IMR-90 (cell line): ENCODE measurements around the gene CNOT3. TPM values are rescaled to one million over a fixed set of nuclear protein-coding genes. Genes with fewer than 3 reads are reported as not detected.

Source experiments
- ATAC-seq: fragments of 200-7000 bp; cut with Tn5 transposase; 2 replicates; pipeline ENCODE4 v1.9.1; 2020; ENCODE audit warnings: low read depth, mild to moderate bottlenecking, moderate library complexity
- BruUV-seq: library from RNA; stranded (reverse); fragments of 400-500 nt; replicated peaks from 2 replicates; lab custom pipeline; 2021; lab: Mats Ljungman, UMichigan
- CTCF ChIA-PET: fragments of 300-600 bp; formaldehyde crosslinking; extraction: SDS; loops from one replicate; lab custom pipeline; 2021; ENCODE audit warnings: antibody characterized with exemption; lab: Yijun Ruan, JAX
- POLR2A ChIA-PET: fragments of 300-600 bp; sonication (Branson Sonifier 250); formaldehyde crosslinking; loops from one replicate; lab custom pipeline; 2022; ENCODE audit warnings: antibody characterized with exemption; ENCODE audit not compliant: unreplicated experiment; lab: Charles Lee
- DNase-seq: peaks from one replicate; pipeline ENCODE4 v3.0.0; 2013
- H2AFZ ChIP-seq: replicated peaks from 2 replicates; pipeline ENCODE3; 2013; ENCODE audit warnings: low read length, mild to moderate bottlenecking; ENCODE audit not compliant: poor library complexity
- H2AK5ac ChIP-seq: 2 replicates; pipeline ENCODE4 v1.6.1; 2013; ENCODE audit warnings: low read depth, low read length, inconsistent platforms
- H2AK9ac ChIP-seq: replicated peaks from 2 replicates; pipeline ENCODE3; 2013; ENCODE audit warnings: mild to moderate bottlenecking, low read depth, low read length, moderate library complexity; ENCODE audit not compliant: poor library complexity
- H2BK120ac ChIP-seq: 2 replicates; pipeline ENCODE4 v1.6.1; 2013; ENCODE audit warnings: low read depth, low read length, inconsistent platforms
- H2BK15ac ChIP-seq: 3 replicates; pipeline ENCODE4 v1.6.1; 2013; ENCODE audit warnings: low read depth, low read length, inconsistent platforms
- H2BK20ac ChIP-seq: 2 replicates; pipeline ENCODE4 v1.6.1; 2013; ENCODE audit warnings: low read depth, mild to moderate bottlenecking, inconsistent platforms, low read length, moderate library complexity
- H2BK5ac ChIP-seq: 2 replicates; pipeline ENCODE4 v1.6.1; 2013; ENCODE audit warnings: mild to moderate bottlenecking, low read depth, low read length, inconsistent platforms; ENCODE audit not compliant: poor library complexity, severe bottlenecking
- H3K14ac ChIP-seq: replicated peaks from 2 replicates; pipeline ENCODE4 v1.6.1; 2013; ENCODE audit warnings: low read depth, low read length, inconsistent platforms
- H3K18ac ChIP-seq: 2 replicates; pipeline ENCODE4 v1.6.1; 2013; ENCODE audit warnings: low read depth, low read length, control low read depth
- H3K23ac ChIP-seq: 2 replicates; pipeline ENCODE4 v1.6.1; 2013; ENCODE audit warnings: low read depth, low read length, inconsistent platforms
- H3K27ac ChIP-seq: 2 replicates; pipeline ENCODE4 v1.5.1; 2013; ENCODE audit warnings: mild to moderate bottlenecking, control low read depth, low read length; ENCODE audit not compliant: insufficient read depth
- H3K27me3 ChIP-seq: 2 replicates; pipeline ENCODE4 v1.6.1; 2013; ENCODE audit warnings: low read length; ENCODE audit not compliant: control insufficient read depth, insufficient read depth
- H3K36me3 ChIP-seq: 2 replicates; pipeline ENCODE4 v1.6.1; 2013; ENCODE audit warnings: low read length, mixed read lengths; ENCODE audit not compliant: control insufficient read depth, insufficient read depth
- H3K4ac ChIP-seq: 2 replicates; pipeline ENCODE4 v1.6.1; 2013; ENCODE audit warnings: low read depth, low read length, inconsistent platforms
- H3K4me1 ChIP-seq: 2 replicates; pipeline ENCODE4 v1.6.1; 2013; ENCODE audit warnings: low read length, mixed read lengths; ENCODE audit not compliant: control insufficient read depth, insufficient read depth
- H3K4me2 ChIP-seq: 2 replicates; pipeline ENCODE4 v1.6.1; 2013; ENCODE audit warnings: low read depth, mild to moderate bottlenecking, control low read depth, low read length, moderate library complexity
- H3K4me3 ChIP-seq: 2 replicates; pipeline ENCODE4 v1.5.1; 2013; ENCODE audit warnings: low read depth, mild to moderate bottlenecking, control low read depth, low read length, moderate library complexity; ENCODE audit not compliant: insufficient read depth
- H3K56ac ChIP-seq: 2 replicates; pipeline ENCODE4 v1.6.1; 2013; ENCODE audit warnings: low read length, inconsistent platforms; ENCODE audit not compliant: insufficient read depth; ENCODE audit errors: extremely low read depth
- H3K79me1 ChIP-seq, 2 experiments: 2 replicates each; pipeline ENCODE4 v1.6.1; 2013; ENCODE audit warnings: low read length in 2 of 2, inconsistent platforms in 1 of 2, low read depth in 1 of 2
- H3K9ac ChIP-seq: 2 replicates; pipeline ENCODE4 v1.6.1; 2013; ENCODE audit warnings: low read depth, low read length, control low read depth
- H3K9me1 ChIP-seq: 2 replicates; pipeline ENCODE4 v1.6.1; 2013; ENCODE audit warnings: low read length, inconsistent platforms; ENCODE audit not compliant: insufficient read depth
- H3K9me3 ChIP-seq: 2 replicates; pipeline ENCODE4 v1.6.1; 2013; ENCODE audit warnings: low read length; ENCODE audit not compliant: control insufficient read depth, insufficient read depth
- H4K20me1 ChIP-seq: 2 replicates; pipeline ENCODE4 v1.6.1; 2013; ENCODE audit warnings: low read length, inconsistent platforms; ENCODE audit not compliant: insufficient read depth
- H4K5ac ChIP-seq: 2 replicates; pipeline ENCODE4 v1.6.1; 2013; ENCODE audit warnings: mild to moderate bottlenecking, low read depth, low read length, control low read depth
- H4K8ac ChIP-seq, 2 experiments: 2 replicates each; pipeline ENCODE4 v1.6.1; 2013; ENCODE audit warnings: low read depth in 2 of 2, low read length in 2 of 2, control low read depth in 1 of 2, inconsistent platforms in 1 of 2
- H4K91ac ChIP-seq: 2 replicates; pipeline ENCODE4 v1.6.1; 2013; ENCODE audit warnings: low read depth, low read length, inconsistent platforms; ENCODE audit not compliant: insufficient read depth
- CEBPB ChIP-seq: IDR thresholded peaks from 2 replicates; pipeline ENCODE4 v1.6.1; 2012; ENCODE audit warnings: low read depth, low read length, improper control_type of control experiment
- CHD1 ChIP-seq: IDR thresholded peaks from 2 replicates; pipeline ENCODE4 v1.6.1; 2012; ENCODE audit warnings: low read depth, low read length, improper control_type of control experiment
- CTCF ChIP-seq: conservative IDR thresholded peaks from 2 replicates; pipeline ENCODE4 v1.5.1; 2012; ENCODE audit warnings: mild to moderate bottlenecking, low read depth, low read length, improper control_type of control experiment
- ELK1 ChIP-seq: fragments of 150-350 bp; IDR thresholded peaks from 2 replicates; pipeline ENCODE4 v1.6.1; 2016; ENCODE audit warnings: low read depth, mild to moderate bottlenecking, low read length, moderate library complexity, borderline replicate concordance
- FOS ChIP-seq: fragments of 150-350 bp; IDR thresholded peaks from 2 replicates; pipeline ENCODE4 v1.6.1; 2016; ENCODE audit warnings: low read depth, low read length
- MXI1 ChIP-seq: IDR thresholded peaks from 2 replicates; pipeline ENCODE4 v1.6.1; 2012; ENCODE audit warnings: low read depth, mild to moderate bottlenecking, low read length, moderate library complexity, borderline replicate concordance
- NFE2L2 ChIP-seq: fragments of 150-350 bp; IDR thresholded peaks from 2 replicates; pipeline ENCODE4 v1.6.1; 2016; ENCODE audit warnings: low read depth, mild to moderate bottlenecking, low read length
- POLR2A ChIP-seq: IDR thresholded peaks from 2 replicates; pipeline ENCODE4 v1.6.1; 2012; ENCODE audit warnings: mild to moderate bottlenecking, low read depth, low read length
- RCOR1 ChIP-seq: IDR thresholded peaks from 2 replicates; pipeline ENCODE4 v1.6.1; 2012; ENCODE audit warnings: mild to moderate bottlenecking, low read length, improper control_type of control experiment; ENCODE audit not compliant: insufficient replicate concordance
- RFX5 ChIP-seq: IDR thresholded peaks from 2 replicates; pipeline ENCODE4 v1.8.0; 2012; ENCODE audit warnings: low read depth, mild to moderate bottlenecking, low read length, moderate library complexity
- SMC3 ChIP-seq: fragments of 150-350 bp; IDR thresholded peaks from 2 replicates; pipeline ENCODE4 v1.6.1; 2016; ENCODE audit warnings: low read depth, mild to moderate bottlenecking, antibody characterized with exemption, low read length, moderate library complexity
- USF2 ChIP-seq: fragments of 150-350 bp; IDR thresholded peaks from 2 replicates; pipeline ENCODE4 v1.6.1; 2017; ENCODE audit warnings: mild to moderate bottlenecking, antibody characterized with exemption, low read length, low read depth
- WGBS, 2 experiments: methylation state at CpG; one replicate each; pipeline versions ENCODE4 v1.1.5 to v1.1.7; 2013; ENCODE audit warnings: missing lambda C conversion rate in 2 of 2; ENCODE audit not compliant: insufficient read length in 1 of 2; ENCODE audit errors: extremely low coverage in 2 of 2; 5-methylcytosine and 5-hydroxymethylcytosine counted together
- dilution Hi-C: fragments of 300-500 bp; cut with HindIII; formaldehyde crosslinking; loops from one replicate; pipeline ENCODE4 v1.14.3; 2018; ENCODE audit warnings: low sequenced_read_pairs; ENCODE audit not compliant: unreplicated experiment
- in situ Hi-C: fragments of 300-500 bp; cut with MboI; formaldehyde crosslinking; loops from 3 replicates; pipeline ENCODE4 v1.14.3; 2019; ENCODE audit warnings: low sequenced_read_pairs, inconsistent platforms, mixed read lengths
- intact Hi-C: fragments of 100-400 bp; cut with micrococcal nuclease; formaldehyde crosslinking; loops from 2 replicates; pipeline ENCODE4 v1.10.0; 2022
- polyA plus RNA-seq, 3 experiments: library from polyadenylated mRNA; depleted of rRNA; stranded (reverse); fragments of >200 nt; gene quantifications; 2 replicates each; pipeline ENCODE4 v1.2.3, GENCODE V29; 2012; ENCODE audit warnings: low replicate concordance in 1 of 3
- total RNA-seq: library from RNA; depleted of rRNA; stranded (reverse); fragments of >200 nt; gene quantifications from 2 replicates; pipeline ENCODE4 v1.2.3, GENCODE V29; 2012

CNOT3 gene
- total and polyA plus RNA-seq, 2 of the 4 experiments (the other 2 are of a cell fraction): 5.4 to 26.7 TPM

- H3K27me3 ChIP-seq: no peaks in the 10 kb centered on the region
- H3K27ac ChIP-seq: no peak overlapping the region
- BruUV-seq: no TSS peak
- H3K9me1 ChIP-seq: no peaks in the 10 kb centered on the region
- no peak overlapping the region for H3K18ac ChIP-seq
- H3K36me3 ChIP-seq: peaks cover 17% of the 10 kb centered on the region
- no peak overlapping the region for H2AK9ac ChIP-seq
- H3K4me1 ChIP-seq: no peaks in the 10 kb centered on the region
- ATAC-seq (no peak), DNase-seq (no peak)
- 61% methylated on average over 3 of the region's 25 CpGs; no CpG with 5 or more reads in 1 of the 2 experiments for WGBS, 2 experiments
- CTCF ChIA-PET: no interaction called here
- TF ChIP-seq FOS (no peak), SMC3 (no peak), CHD1 (no peak), CTCF (no peak), MXI1 (no peak), ELK1 (no peak), RFX5 (no peak), USF2 (no peak), CEBPB (no peak), RCOR1 (no peak), POLR2A (no peak), NFE2L2 (no peak)
- peaks cover 0 to 4% of the 10 kb centered on the region in 2 experiments; a peak in 1 of 4 replicates for H3K79me1 ChIP-seq
- no peak overlapping the region for H3K56ac ChIP-seq
- no peak overlapping the region for H3K9ac ChIP-seq
- dilution Hi-C loops (no loop called here), intact Hi-C loops (no loop called here), in situ Hi-C loops (no loop called here)
- no peak overlapping the region for H4K91ac ChIP-seq
- H3K4ac ChIP-seq: no peak overlapping the region
- H2AFZ ChIP-seq: no peak overlapping the region
- no peaks in the 10 kb centered on the region for H3K9me3 ChIP-seq
- no peak overlapping the region for H2AK5ac ChIP-seq
- peaks cover 2% of the 10 kb centered on the region; the same call in 1 of the 2 replicates for H4K20me1 ChIP-seq
- no peak overlapping the region for H2BK5ac ChIP-seq
- no peak overlapping the region for H3K23ac ChIP-seq
- H4K5ac ChIP-seq: no peak overlapping the region
- no peak overlapping the region for H4K8ac ChIP-seq
- no peak overlapping the region for H2BK120ac ChIP-seq
- H3K4me3 ChIP-seq: no peak overlapping the region
- no peak overlapping the region for H2BK15ac ChIP-seq
- H2BK20ac ChIP-seq: no peak overlapping the region
- H3K4me2 ChIP-seq: no peak overlapping the region
- POLR2A ChIA-PET: interaction anchor here (0.6 kb wide), 1 partner anchor 194 kb away, joined by 3 read pairs; no protein-coding TSS in a partner anchor
- H3K14ac ChIP-seq: no peak overlapping the region
These were observed 36.6 kb downstream of the CNOT3 start for GRCh38 chr19:54173951-54174834.
